GM12864 (cell line): ENCODE data around the gene OTOF.

ENCODE experiments used
- DNase-seq: peaks from one replicate; pipeline ENCODE4 v3.0.0-alpha.2; 2011; ENCODE audit warnings: low read depth
- H3K4me3 ChIP-seq: 2 replicates; pipeline ENCODE4 v1.5.1; 2011; ENCODE audit warnings: mild to moderate bottlenecking, low read depth, low read length, control low read depth
- CTCF ChIP-seq: IDR thresholded peaks from 2 replicates; pipeline ENCODE4 v1.5.1; 2011; ENCODE audit warnings: low read depth, mild to moderate bottlenecking, moderate library complexity, low read length, control low read depth, inconsistent platforms; ENCODE audit errors: missing control alignments

OTOF gene

GRCh38 chr2:26450031-26450635 is 27.8 kb downstream of the OTOF start:
- no peak for DNase-seq
- TF ChIP-seq CTCF: no peak
- no peak overlapping the region for H3K4me3 ChIP-seq

- TF ChIP-seq CTCF: no peak
- no peak for DNase-seq
- H3K4me3 ChIP-seq: no peak overlapping the region
Measured at GRCh38 chr2:26449278-26450030, 28.5 kb downstream of the OTOF start.

GRCh38 chr2:26448651-26449050 is 29.3 kb downstream of the OTOF start:
- no peak for DNase-seq
- H3K4me3 ChIP-seq: no peak overlapping the region
- TF ChIP-seq CTCF: no peak

GRCh38 chr2:26444236-26444635 is 33.7 kb downstream of the OTOF start:
- no peak for TF ChIP-seq CTCF
- no peak for DNase-seq
- no peak overlapping the region for H3K4me3 ChIP-seq

- DNase-seq: no peak
- no peak overlapping the region for H3K4me3 ChIP-seq
- TF ChIP-seq CTCF: no peak
Measured at GRCh38 chr2:26442707-26443106, 35.2 kb downstream of the OTOF start.

- TF ChIP-seq CTCF: no peak
- no peak overlapping the region for H3K4me3 ChIP-seq
- no peak for DNase-seq
Measured at GRCh38 chr2:26442301-26442700, 35.6 kb downstream of the OTOF start.

GRCh38 chr2:26438926-26439325 is 39.0 kb downstream of the OTOF start:
- no peak for DNase-seq
- TF ChIP-seq CTCF: no peak

More at GRCh38 chr2:26438926-26439325, 39.0 kb downstream of the OTOF start:
- H3K4me3 ChIP-seq: no peak overlapping the region
